ENCODE data around the gene CAMK1D.

DNA sequence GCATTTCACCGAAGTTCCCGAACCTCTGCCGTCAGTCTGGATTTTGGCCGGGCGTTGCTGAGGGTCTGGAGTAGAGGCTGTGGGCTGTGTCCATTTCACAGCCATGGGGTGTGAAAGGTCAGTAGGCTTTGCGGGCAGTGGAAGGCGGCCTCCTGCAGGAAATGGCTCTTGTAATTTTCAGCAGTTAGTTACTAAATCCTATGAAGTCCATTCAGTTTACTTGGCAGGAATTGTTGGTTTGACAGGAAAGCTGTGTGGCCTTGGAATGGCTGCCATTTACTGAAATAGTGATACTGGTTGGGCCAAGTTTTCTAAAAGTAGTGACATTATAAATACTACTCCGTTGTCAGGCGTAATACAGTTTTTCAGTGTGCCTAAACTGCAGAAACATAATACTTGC is 348.4 kb downstream of the CAMK1D start:
- TF ChIP-seq, protein P1, sequence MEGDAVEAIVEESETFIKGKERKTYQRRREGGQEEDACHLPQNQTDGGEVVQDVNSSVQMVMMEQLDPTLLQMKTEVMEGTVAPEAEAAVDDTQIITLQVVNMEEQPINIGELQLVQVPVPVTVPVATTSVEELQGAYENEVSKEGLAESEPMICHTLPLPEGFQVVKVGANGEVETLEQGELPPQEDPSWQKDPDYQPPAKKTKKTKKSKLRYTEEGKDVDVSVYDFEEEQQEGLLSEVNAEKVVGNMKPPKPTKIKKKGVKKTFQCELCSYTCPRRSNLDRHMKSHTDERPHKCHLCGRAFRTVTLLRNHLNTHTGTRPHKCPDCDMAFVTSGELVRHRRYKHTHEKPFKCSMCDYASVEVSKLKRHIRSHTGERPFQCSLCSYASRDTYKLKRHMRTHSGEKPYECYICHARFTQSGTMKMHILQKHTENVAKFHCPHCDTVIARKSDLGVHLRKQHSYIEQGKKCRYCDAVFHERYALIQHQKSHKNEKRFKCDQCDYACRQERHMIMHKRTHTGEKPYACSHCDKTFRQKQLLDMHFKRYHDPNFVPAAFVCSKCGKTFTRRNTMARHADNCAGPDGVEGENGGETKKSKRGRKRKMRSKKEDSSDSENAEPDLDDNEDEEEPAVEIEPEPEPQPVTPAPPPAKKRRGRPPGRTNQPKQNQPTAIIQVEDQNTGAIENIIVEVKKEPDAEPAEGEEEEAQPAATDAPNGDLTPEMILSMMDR (IDR thresholded peaks at IDR 0.05; ENCODE audit: low read depth, low read length, poor library complexity, severe bottlenecking): no peak
- no peak for TF ChIP-seq EZH2phosphoT487 (IDR thresholded peaks at IDR 0.05; ENCODE audit: borderline replicate concordance, low read length)

All from DOHH2 (cell line).